Left lung (tissue), 10 donors: ENCODE measurements around the gene TGM1. TPM values are rescaled to one million over a fixed set of nuclear protein-coding genes. Genes with fewer than 3 reads are reported as not detected.

Experiments used
- ATAC-seq: fragments of 200-7000 bp; cut with Tn5 transposase; one replicate; pipeline ENCODE4 v1.9.1; 2020; ENCODE audit warnings: moderate library complexity
- DNase-seq, 4 donors: peaks; one replicate each; pipeline ENCODE4 v3.0.0-alpha.2; 2013 to 2020
- H3K27ac ChIP-seq, 2 donors: fragments of 200-600 bp; sonication (generic) in 1 of 2; one replicate each; pipeline versions ENCODE4 v1.5.0 to v1.8.0; 2020 to 2021
- H3K27me3 ChIP-seq, 2 donors: fragments of 200-600 bp; sonication (generic) in 1 of 2; one replicate each; pipeline versions ENCODE4 v1.5.0 to v1.8.0; 2020 to 2021
- H3K36me3 ChIP-seq, 2 donors: fragments of 200-600 bp; sonication (generic) in 1 of 2; one replicate each; pipeline versions ENCODE4 v1.5.0 to v1.8.0; 2020 to 2021
- H3K4me1 ChIP-seq, 2 donors: fragments of 200-600 bp; one replicate each; pipeline ENCODE4 v1.8.0; 2021
- H3K4me3 ChIP-seq, 2 donors: fragments of 200-600 bp; sonication (generic) in 1 of 2; one replicate each; pipeline versions ENCODE4 v1.5.0 to v1.8.0; 2020 to 2021; ENCODE audit warnings: mild to moderate bottlenecking in 1 of 2
- H3K9me3 ChIP-seq, 2 donors: fragments of 200-600 bp; sonication (generic) in 1 of 2; one replicate each; pipeline versions ENCODE4 v1.5.0 to v1.8.0; 2020 to 2021
- intact Hi-C, 2 donors: fragments of 100-400 bp; cut with DNase I; formaldehyde crosslinking; loops; one replicate each; pipeline versions ENCODE4 v1.11.2 to v1.14.2; 2022
- polyA plus RNA-seq, 6 donors: library from polyadenylated mRNA; unstranded; fragments of 120-200 nt; gene quantifications; one replicate each; pipeline ENCODE4 v1.2.1, GENCODE V29; 2013; ENCODE audit not compliant: insufficient read length in 6 of 6
- total RNA-seq, 2 donors: library from RNA; stranded (reverse); fragmentation: NEBNext Ultra II Directional; extraction: Animal tissue kit (Norgen Biotek cat#: 25700); gene quantifications; one replicate each; pipeline ENCODE4 v1.2.1, GENCODE V29; 2021
- TF ChIP-seq, protein P1 (sequence below), 2 donors: fragments of 200-600 bp; sonication (generic) in 1 of 2; IDR thresholded peaks; one replicate each; pipeline versions ENCODE4 v1.5.0 to v1.8.0; 2021; ENCODE audit warnings: antibody characterized with exemption in 2 of 2
- donor health status: DM: no; HTN: yes; CAD: no.
- donor health status: DM: no; HTN: no; CAD: no.

TGM1 gene
- total and polyA plus RNA-seq, 8 donors = 2.6 to 9.6 (median 3.6) TPM

DNA sequence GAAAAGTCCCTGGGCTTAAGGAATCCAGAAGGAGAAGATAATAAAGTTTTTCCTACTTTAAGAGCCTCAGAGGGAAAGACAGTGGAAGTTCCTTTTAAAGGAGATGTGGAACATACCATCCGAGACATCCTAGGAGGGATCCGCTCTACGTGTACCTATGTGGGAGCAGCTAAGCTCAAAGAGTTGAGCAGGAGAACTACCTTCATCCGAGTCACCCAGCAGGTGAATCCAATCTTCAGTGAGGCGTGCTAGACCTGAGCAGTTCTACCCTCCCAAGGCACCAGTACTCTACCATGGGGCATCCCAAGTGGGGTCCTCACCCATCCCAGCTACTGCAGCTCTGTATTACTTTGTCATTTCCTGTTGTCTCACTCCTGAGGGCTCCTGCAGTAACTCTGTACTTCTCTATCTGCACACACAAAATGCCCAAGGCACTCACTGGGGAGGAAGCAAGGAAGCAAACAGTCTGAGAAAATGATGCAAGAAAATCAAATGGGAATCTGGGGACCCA, 24.4 kb downstream of the TGM1 start:
- DNase-seq = no peak
- Histone ChIP-seq H3K4me3 (no peak overlapping the region), H3K27ac (peak overlapping the region in 1 of 2 donors; percentile 53), H3K4me1 (peaks cover 36 to 69% of the 10 kb centered on the region in 2 donors), H3K27me3 (no peaks in the 10 kb centered on the region), H3K36me3 (peaks cover 0 to 63% of the 10 kb centered on the region in 2 donors), H3K9me3 (no peaks in the 10 kb centered on the region)
- TF ChIP-seq, protein P1, sequence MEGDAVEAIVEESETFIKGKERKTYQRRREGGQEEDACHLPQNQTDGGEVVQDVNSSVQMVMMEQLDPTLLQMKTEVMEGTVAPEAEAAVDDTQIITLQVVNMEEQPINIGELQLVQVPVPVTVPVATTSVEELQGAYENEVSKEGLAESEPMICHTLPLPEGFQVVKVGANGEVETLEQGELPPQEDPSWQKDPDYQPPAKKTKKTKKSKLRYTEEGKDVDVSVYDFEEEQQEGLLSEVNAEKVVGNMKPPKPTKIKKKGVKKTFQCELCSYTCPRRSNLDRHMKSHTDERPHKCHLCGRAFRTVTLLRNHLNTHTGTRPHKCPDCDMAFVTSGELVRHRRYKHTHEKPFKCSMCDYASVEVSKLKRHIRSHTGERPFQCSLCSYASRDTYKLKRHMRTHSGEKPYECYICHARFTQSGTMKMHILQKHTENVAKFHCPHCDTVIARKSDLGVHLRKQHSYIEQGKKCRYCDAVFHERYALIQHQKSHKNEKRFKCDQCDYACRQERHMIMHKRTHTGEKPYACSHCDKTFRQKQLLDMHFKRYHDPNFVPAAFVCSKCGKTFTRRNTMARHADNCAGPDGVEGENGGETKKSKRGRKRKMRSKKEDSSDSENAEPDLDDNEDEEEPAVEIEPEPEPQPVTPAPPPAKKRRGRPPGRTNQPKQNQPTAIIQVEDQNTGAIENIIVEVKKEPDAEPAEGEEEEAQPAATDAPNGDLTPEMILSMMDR (IDR thresholded peaks at IDR 0.05) = no peak
- ATAC-seq = no peak
- intact Hi-C loops = no loop called here

DNA sequence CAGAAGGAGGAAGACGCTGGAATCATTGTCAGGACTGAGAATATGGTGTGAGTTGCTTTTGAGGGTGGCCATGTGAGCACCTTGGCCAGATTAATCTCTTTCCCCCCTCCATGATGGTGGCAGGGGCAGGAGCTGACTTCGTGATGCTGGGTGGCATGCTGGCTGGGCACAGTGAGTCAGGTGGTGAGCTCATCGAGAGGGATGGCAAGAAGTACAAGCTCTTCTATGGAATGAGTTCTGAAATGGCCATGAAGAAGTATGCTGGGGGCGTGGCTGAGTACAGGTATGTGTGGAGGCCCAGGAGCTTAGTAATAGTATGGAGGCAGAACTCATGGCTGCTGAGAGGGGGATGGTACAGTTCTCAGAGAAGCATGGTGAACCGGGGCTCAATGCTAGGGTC, 24.9 kb downstream of the TGM1 start:
- peaks cover 36 to 70% of the 10 kb centered on the region in 2 donors for H3K4me1 ChIP-seq
- peaks cover 0 to 63% of the 10 kb centered on the region in 2 donors for H3K36me3 ChIP-seq
- no peaks in the 10 kb centered on the region for H3K27me3 ChIP-seq
- TF ChIP-seq, protein P1 (IDR thresholded peaks at IDR 0.05) = no peak
- H3K9me3 ChIP-seq = no peaks in the 10 kb centered on the region
- DNase-seq (no peak), ATAC-seq (no peak)
- H3K4me3 ChIP-seq = no peak overlapping the region
- intact Hi-C loops = no loop called here
- H3K27ac ChIP-seq = no peak overlapping the region

DNA sequence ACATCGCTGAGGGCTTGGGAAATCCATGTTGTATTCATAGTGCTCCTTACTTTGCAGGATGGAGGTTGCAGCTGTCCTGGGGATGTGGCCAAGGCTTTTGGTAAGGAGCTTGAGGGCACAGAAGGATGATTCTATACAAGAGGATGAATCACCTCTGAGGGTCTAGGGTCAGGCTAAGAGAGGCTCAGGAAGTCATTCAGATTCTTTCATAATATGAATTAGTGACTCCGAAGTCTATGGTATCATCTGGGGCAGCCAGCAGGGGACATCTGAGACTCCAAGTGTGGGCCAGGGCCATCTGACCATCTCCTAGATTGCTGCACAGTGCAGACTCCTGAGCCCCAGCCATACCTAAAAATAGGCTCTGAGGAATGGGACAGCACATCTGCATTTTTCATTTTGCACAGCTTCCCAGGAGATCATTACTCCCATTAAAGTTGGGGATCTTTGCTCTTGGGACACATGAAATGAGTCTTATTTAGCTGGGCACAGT, 25.5 kb downstream of the TGM1 start:
- TF ChIP-seq, protein P1 (IDR thresholded peaks at IDR 0.05) = no peak
- no peaks in the 10 kb centered on the region for H3K27me3 ChIP-seq
- H3K4me1 ChIP-seq = peaks cover 37 to 70% of the 10 kb centered on the region in 2 donors
- peaks cover 0 to 63% of the 10 kb centered on the region in 2 donors for H3K36me3 ChIP-seq
- intact Hi-C loops = no loop called here
- no peak overlapping the region for H3K27ac ChIP-seq
- no peak for DNase-seq
- no peaks in the 10 kb centered on the region for H3K9me3 ChIP-seq
- ATAC-seq = no peak
- no peak overlapping the region for H3K4me3 ChIP-seq

DNA sequence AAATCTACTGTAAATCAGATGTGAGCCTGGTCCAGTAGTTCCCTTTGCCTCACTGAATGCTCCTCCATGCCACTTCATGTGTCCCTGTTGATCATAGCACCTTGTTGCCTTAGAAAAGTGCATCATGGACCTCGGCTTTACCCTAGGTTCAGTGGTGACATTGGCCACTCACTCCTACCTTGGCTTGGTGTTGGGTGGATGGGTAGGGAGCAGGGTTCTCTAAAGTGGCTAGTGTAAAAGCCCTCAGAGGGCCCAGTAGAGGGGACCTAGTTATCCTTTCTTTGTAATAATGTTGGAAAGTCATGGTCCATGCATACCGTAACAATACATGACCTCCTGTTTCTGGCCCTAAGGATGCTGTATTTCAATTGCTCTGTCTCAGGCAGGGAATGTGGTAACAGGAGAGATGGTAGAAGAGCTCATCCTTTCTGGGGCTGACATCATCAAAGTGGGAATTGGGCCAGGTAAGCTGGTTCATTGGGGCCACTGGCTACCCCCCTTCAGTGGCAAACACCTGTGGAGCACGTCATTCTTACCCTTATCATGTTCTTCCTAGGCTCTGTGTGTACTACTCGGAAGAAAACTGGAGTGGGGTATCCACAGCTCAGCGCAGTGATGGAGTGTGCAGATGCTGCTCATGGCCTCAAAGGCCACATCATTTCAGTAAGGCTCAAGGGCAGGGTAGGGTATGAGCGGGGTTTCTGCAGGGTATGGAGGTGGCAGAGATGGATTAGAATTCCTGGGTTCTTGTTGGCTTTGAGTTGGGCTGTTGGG, 26.1 kb downstream of the TGM1 start:
- H3K27ac ChIP-seq = no peak overlapping the region
- TF ChIP-seq, protein P1 (IDR thresholded peaks at IDR 0.05) = no peak

More for the DNA sequence above, 26.1 kb downstream of the TGM1 start:
- peaks cover 37 to 70% of the 10 kb centered on the region in 2 donors for H3K4me1 ChIP-seq
- ATAC-seq (no peak), DNase-seq (no peak)
- H3K4me3 ChIP-seq = no peak overlapping the region
- H3K36me3 ChIP-seq = peaks cover 0 to 63% of the 10 kb centered on the region in 2 donors
- H3K9me3 ChIP-seq = no peaks in the 10 kb centered on the region
- intact Hi-C loops = no loop called here
- H3K27me3 ChIP-seq = no peaks in the 10 kb centered on the region
